LNCAP (cell line): ENCODE data around the gene PLIN4.

Source experiments
- TF ChIP-seq, protein P1 (sequence below): fragments of 450-650 bp; IDR thresholded peaks from 2 replicates; pipeline ENCODE4 v1.5.1; 2017; ENCODE audit warnings: mild to moderate bottlenecking

PLIN4 gene

DNA sequence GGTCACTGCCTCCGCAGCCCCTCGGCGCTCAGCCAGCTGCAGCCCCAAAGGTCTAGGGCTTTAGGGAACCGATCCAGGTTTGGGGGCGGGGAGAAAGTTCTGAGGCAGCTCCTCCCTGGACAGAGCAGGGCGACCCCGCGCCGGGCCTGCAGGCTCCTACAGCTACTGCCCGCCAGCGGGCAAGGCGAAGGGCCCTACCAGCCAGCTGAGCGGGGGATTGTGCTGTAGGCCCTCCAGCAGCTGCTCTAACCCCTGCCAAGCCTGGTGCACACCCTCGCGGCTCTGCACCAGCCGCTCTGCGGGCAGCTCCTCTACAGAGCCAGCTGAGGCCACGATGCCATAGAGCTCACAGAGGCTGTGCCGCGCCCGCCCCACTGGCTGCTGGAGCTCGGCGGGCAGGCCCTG is 14.0 kb downstream of the PLIN4 start:
- TF ChIP-seq, protein P1, sequence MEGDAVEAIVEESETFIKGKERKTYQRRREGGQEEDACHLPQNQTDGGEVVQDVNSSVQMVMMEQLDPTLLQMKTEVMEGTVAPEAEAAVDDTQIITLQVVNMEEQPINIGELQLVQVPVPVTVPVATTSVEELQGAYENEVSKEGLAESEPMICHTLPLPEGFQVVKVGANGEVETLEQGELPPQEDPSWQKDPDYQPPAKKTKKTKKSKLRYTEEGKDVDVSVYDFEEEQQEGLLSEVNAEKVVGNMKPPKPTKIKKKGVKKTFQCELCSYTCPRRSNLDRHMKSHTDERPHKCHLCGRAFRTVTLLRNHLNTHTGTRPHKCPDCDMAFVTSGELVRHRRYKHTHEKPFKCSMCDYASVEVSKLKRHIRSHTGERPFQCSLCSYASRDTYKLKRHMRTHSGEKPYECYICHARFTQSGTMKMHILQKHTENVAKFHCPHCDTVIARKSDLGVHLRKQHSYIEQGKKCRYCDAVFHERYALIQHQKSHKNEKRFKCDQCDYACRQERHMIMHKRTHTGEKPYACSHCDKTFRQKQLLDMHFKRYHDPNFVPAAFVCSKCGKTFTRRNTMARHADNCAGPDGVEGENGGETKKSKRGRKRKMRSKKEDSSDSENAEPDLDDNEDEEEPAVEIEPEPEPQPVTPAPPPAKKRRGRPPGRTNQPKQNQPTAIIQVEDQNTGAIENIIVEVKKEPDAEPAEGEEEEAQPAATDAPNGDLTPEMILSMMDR: no peak

DNA sequence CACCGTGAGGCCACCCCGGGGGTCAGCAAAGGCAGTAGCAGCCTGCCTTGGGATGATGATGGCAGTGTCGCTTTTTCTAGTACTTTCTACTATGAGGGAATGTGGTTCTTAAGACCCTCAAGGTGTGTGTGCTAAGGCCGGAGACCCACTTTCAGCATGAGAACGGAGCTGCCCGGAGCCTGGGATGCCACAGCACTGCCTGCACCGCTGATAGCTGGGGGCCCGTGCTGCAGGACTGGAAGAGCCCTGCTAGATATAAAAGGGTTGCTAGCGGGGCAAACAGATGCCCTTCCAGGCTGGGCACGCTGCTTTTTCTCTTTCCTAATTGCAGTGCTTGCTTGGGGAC is 14.5 kb downstream of the PLIN4 start:
- TF ChIP-seq, protein P1: no peak

DNA sequence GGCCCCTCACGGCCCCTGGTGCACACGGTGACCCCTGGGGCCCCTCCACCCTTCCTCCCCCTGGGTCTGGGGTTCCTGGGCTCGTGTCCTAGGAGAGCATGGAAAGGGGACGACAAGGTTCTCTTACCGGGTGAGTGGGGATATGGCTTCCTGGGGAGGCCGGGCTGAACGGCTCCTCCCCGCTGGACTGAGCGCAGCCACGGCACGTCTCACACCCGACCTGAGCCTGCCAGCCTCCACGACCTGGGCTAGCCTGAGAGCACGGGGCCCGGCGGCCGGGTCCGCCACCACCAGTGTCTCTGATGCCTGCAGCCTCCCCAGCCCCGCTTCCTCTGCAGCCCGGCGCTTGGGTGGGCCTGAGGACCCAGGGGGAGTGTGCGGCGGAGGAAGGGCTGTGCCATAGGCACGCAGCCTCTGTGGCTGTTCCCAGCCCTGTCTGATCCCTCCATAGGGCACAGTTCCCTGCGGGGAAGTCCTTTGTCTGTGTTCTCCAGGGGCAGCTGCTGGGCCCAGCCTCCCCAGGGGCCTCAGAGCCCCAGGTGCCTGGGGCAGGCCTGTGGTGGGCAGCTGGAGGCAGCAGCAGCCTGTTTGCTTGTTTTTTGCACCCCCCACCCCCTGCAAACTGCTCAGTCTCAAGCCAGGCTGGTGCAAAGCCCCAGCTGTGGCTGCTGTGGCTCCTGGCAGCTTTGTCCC is 15.0 kb downstream of the PLIN4 start:
- TF ChIP-seq, protein P1: no peak

DNA sequence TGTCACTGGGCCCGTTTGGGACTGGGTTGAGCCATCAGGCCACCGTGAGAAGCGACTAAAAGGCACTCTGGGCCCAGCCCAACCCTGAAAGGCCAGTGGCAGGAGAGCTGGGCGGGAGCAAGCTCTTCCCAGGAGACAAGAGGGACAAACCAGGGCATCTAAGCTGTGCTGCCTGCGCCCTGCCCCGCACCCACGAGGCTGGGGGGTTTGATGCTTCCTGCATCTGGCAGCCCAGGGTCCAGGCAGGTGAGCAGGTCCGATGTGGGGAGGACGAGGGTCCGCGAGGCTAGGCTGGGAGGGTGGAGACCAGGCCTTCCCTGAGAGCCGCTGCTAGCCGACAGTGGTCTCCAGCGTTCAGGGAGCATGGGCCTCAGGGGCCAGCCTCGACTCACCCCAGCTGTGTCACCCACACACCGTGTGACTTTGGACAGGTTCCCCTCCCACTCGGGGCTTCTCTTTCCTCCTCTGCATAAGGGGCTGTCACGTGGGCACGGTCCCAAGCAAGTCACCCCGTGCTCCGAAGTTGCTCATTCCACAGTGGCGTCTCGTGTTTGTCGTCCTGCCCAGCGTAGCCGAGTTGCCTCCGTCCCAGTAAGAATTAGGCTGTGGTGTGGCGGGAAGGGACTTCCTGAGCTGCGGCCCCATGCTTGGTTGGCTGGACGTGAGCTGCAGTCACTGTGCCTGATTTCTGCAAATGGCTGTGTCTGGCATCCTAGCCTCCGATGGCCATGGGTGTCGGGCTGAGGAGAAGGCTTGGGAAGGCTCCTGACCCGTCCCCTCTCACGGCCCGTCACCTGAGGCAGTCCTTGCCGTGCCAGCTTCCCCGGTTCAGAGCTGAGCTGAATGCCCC is 15.8 kb downstream of the PLIN4 start:
- TF ChIP-seq, protein P1: no peak

DNA sequence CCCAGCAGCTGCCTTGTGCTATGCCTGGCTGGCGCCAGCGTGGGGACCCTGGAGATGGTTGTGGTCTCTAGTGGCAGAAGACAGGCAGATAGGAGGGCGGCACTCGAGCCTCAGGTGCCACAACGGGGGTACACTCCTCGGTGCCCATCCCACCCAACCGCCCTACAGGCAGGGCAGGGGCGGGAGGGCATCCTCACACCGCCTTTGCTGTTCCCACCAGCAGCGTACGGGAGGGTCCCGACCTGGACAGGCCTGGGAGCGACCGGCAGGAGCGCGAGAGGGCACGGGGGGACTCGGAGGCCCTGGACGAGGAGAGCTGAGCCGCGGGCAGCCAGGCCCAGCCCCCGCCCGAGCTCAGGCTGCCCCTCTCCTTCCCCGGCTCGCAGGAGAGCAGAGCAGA is 16.6 kb downstream of the PLIN4 start:
- TF ChIP-seq, protein P1: no peak

DNA sequence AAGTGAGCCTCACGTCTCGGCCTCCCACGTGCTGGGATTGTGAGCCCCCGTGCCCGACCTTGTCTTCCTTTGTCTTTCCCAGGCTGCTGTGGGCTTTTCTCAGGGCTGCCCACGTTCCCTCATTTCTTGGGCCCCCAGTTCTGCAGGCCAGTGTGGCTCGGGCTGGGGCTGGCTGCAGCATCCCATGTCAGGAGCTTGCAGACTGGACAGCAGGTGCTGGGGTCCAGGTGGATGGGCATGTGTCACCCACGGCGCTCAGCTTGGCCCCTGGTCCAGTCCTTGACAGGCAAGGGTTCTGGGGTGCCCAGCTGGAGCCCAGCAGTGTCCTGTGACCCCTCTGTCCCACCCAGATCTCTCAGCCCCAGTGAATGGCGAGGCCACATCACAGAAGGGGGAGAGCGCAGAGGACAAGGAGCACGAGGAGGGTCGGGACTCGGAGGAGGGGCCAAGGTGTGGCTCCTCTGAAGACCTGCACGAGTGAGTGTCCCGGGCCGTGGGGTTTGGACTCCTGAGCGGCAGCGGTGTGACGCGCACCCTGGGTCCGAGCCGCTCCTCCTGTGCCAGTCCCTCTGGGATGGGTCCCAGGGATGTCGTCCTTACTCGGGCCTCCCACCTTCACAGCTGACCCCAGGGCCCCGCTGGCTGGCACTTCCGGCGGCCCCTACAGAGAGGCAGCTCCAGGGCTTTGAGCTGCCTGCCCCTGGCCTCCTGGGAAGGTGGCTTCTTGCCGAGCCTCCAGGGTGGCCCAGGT is 17.3 kb downstream of the PLIN4 start:
- TF ChIP-seq, protein P1: no peak

DNA sequence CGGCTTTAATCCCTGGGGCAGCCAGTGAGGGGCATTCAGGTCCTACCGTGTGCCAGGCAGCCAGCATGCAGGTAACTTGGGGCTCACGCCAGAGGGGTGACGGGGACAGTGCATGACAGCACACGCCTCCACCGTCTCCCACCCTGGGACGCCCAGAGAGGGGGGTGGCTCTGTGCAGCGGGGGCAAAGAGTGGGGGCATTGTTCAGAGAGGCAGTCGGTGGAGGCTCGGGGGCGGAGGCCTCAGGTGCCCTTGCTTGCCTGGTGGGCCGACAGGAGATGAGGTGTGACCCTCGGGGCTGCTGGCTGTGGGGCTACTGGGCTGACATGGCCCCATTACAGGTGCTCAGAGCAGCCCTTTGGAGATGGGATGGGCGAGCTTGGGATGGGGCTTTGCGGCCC is 18.4 kb downstream of the PLIN4 start:
- TF ChIP-seq, protein P1: no peak
